Endothelial cell of umbilical vein (primary cell): ENCODE results near the gene BPTF. TPM values are rescaled to one million over a fixed set of nuclear protein-coding genes. Genes with fewer than 3 reads are reported as not detected.

Experiments
- BruUV-seq: library from RNA; stranded (reverse); fragments of 400-500 nt; replicated peaks from 2 replicates; lab custom pipeline; 2021; lab: Mats Ljungman, UMichigan
- CTCF ChIA-PET: fragments of 300-600, 350-600 bp; sonication (Branson Sonifier 250); formaldehyde crosslinking; loops from one replicate; lab custom pipeline; 2021; ENCODE audit warnings: antibody characterized with exemption, inconsistent platforms; lab: Charles Lee
- POLR2A ChIA-PET: fragments of 300-600, 350-600 bp; sonication (Branson Sonifier 250); formaldehyde crosslinking; loops from one replicate; lab custom pipeline; 2021; ENCODE audit warnings: antibody characterized with exemption, inconsistent platforms; lab: Charles Lee
- DNase-seq: peaks from one replicate; pipeline ENCODE4 v3.0.0-alpha.2; 2011; ENCODE audit warnings: low read depth, low spot score
- FAIRE-seq: peaks from 2 replicates; lab custom pipeline; 2011; peaks lifted over from hg19 to GRCh38; lab: Jason Lieb, UNC
- H2AFZ ChIP-seq: 2 replicates; pipeline ENCODE4 v1.6.0; 2012; ENCODE audit warnings: low read depth, low read length, control low read depth, inconsistent platforms
- H3K27ac ChIP-seq: 2 replicates; pipeline ENCODE4 v1.5.1; 2011; ENCODE audit warnings: low read depth, mild to moderate bottlenecking, control low read depth, low read length, moderate library complexity; ENCODE audit not compliant: insufficient read depth
- H3K27me3 ChIP-seq, 2 experiments: 2 replicates each; pipeline versions ENCODE4 v1.6.0 to v1.6.1; 2011; ENCODE audit warnings: low read length in 2 of 2, mixed read lengths in 1 of 2; ENCODE audit not compliant: control insufficient read depth in 2 of 2, insufficient read depth in 2 of 2
- H3K36me3 ChIP-seq, 2 experiments: 2 replicates in 1 of 2; 3 replicates in 1 of 2; pipeline ENCODE4 v1.5.1; 2011; ENCODE audit warnings: low read length in 2 of 2, mild to moderate bottlenecking in 1 of 2, moderate library complexity in 1 of 2; ENCODE audit not compliant: control insufficient read depth in 2 of 2, insufficient read depth in 2 of 2; ENCODE audit errors: extremely low read depth in 1 of 2
- H3K4me1 ChIP-seq: 3 replicates; pipeline ENCODE4 v1.5.1; 2011; ENCODE audit warnings: mild to moderate bottlenecking, low read length; ENCODE audit not compliant: control insufficient read depth, insufficient read depth; ENCODE audit errors: extremely low read depth
- H3K4me2 ChIP-seq: 2 replicates; pipeline ENCODE4 v1.6.1; 2011; ENCODE audit warnings: low read length, control low read depth, mixed read lengths; ENCODE audit not compliant: insufficient read depth
- H3K4me3 ChIP-seq, 3 experiments: fragments of 200-600 bp in 1 of 3; sonication (generic), shearing (Covaris generic) in 1 of 3; replicated peaks in 1 of 3; 2 replicates each; pipeline ENCODE4 v1.5.1; 2011 to 2016; ENCODE audit warnings: control low read depth in 3 of 3, low read length in 3 of 3, mild to moderate bottlenecking in 2 of 3, inconsistent platforms in 1 of 3, low read depth in 1 of 3, moderate library complexity in 1 of 3; ENCODE audit not compliant: insufficient read depth in 1 of 3
- H3K79me2 ChIP-seq: 2 replicates; pipeline ENCODE4 v1.6.0; 2012; ENCODE audit warnings: low read length, inconsistent platforms; ENCODE audit not compliant: control insufficient read depth, insufficient read depth
- H3K9ac ChIP-seq: replicated peaks from 2 replicates; pipeline ENCODE3; 2011; ENCODE audit warnings: low read length, control low read depth; ENCODE audit not compliant: insufficient read depth; ENCODE audit errors: extremely low read depth
- H3K9me1 ChIP-seq: replicated peaks from 3 replicates; pipeline ENCODE4 v1.6.0; 2011; ENCODE audit warnings: mild to moderate bottlenecking, low read length; ENCODE audit not compliant: control insufficient read depth, insufficient read depth; ENCODE audit errors: extremely low read depth
- H3K9me3 ChIP-seq: replicated peaks from 2 replicates; pipeline ENCODE4 v1.5.1; 2012; ENCODE audit warnings: low read length, inconsistent platforms; ENCODE audit not compliant: control insufficient read depth, insufficient read depth
- H4K20me1 ChIP-seq: replicated peaks from 2 replicates; pipeline ENCODE3; 2011; ENCODE audit warnings: mild to moderate bottlenecking, low read length; ENCODE audit not compliant: control insufficient read depth, insufficient read depth; ENCODE audit errors: extremely low read depth
- CTCF ChIP-seq, 2 donors: IDR thresholded peaks; 1 replicate in 1 of 2; 2 replicates in 1 of 2; pipeline ENCODE4 v1.5.1; 2011; ENCODE audit warnings: low read length in 2 of 2, mild to moderate bottlenecking in 2 of 2, moderate library complexity in 2 of 2, control low read depth in 1 of 2, inconsistent platforms in 1 of 2, low read depth in 1 of 2; ENCODE audit not compliant: insufficient read depth in 1 of 2; ENCODE audit errors: extremely low read depth in 1 of 2
- FOS ChIP-seq: IDR thresholded peaks from 2 replicates; pipeline ENCODE4 v1.6.1; 2011; ENCODE audit warnings: mild to moderate bottlenecking, low read length, moderate library complexity, borderline replicate concordance; ENCODE audit not compliant: insufficient read depth
- MAX ChIP-seq: IDR thresholded peaks from 2 replicates; pipeline ENCODE4 v1.6.1; 2011; ENCODE audit not compliant: insufficient read depth, insufficient read length
- MYC ChIP-seq: IDR thresholded peaks from one replicate; pipeline ENCODE4 v1.6.1; 2011; ENCODE audit warnings: mild to moderate bottlenecking, low read depth, low read length
- POLR2A ChIP-seq: IDR thresholded peaks from 2 replicates; pipeline ENCODE4 v1.6.1; 2012; ENCODE audit warnings: low read depth, mild to moderate bottlenecking, control low read depth, low read length
- POLR2AphosphoS5 ChIP-seq: IDR thresholded peaks from 2 replicates; pipeline ENCODE4 v1.6.1; 2012; ENCODE audit warnings: low read depth, mild to moderate bottlenecking, control low read depth, low read length, moderate library complexity; ENCODE audit not compliant: insufficient read depth
- dilution Hi-C: fragments of 300-500 bp; cut with MboI; formaldehyde crosslinking; loops from one replicate; pipeline ENCODE4 v1.15.0; 2019; ENCODE audit warnings: low sequenced_read_pairs; ENCODE audit not compliant: extremely low pct_ligation_motif_present
- intact Hi-C: fragments of 100-400 bp; cut with micrococcal nuclease; formaldehyde crosslinking; loops from one replicate; pipeline ENCODE4 v1.10.0; 2022
- polyA plus RNA-seq, 4 experiments: library from polyadenylated mRNA; depleted of rRNA in 3 of 4; stranded (reverse) in 3 of 4; unstranded in 1 of 4; fragments of >200 nt; gene quantifications; 2 replicates each; pipeline versions ENCODE4 v1.2.1 to v1.2.3, GENCODE V29; 2011 to 2012; ENCODE audit warnings: missing spikeins in 1 of 4
- total RNA-seq: library from RNA; stranded (reverse); gene quantifications from 2 replicates; pipeline ENCODE4 v1.2.3, GENCODE V29; 2021

The BPTF gene
- total and polyA plus RNA-seq, 2 donors (not counting 3 experiments of a cell fraction or from before 2014, with no cell fraction given) = 41.0 to 88.1 TPM

GRCh38 chr17:67834634-67835033 is 9.3 kb downstream of the BPTF start:
- peaks cover 13% of the 10 kb centered on the region for H4K20me1 ChIP-seq
- DNase-seq (no peak), FAIRE-seq (no peak)
- ChIA-PET CTCF (no interaction called here), POLR2A (no interaction called here)
- BruUV-seq = no TSS peak
- H3K27me3 ChIP-seq = no peaks in the 10 kb centered on the region
- H3K79me2 ChIP-seq = peaks cover 90% of the 10 kb centered on the region
- intact Hi-C loops (no loop called here), dilution Hi-C loops (no loop called here)
- H3K9me1 ChIP-seq = no peaks in the 10 kb centered on the region
- no peak overlapping the region for H3K4me2 ChIP-seq
- H2AFZ ChIP-seq = no peak overlapping the region
- no peak overlapping the region for H3K4me3 ChIP-seq
- peaks cover 0 to 2% of the 10 kb centered on the region in 2 experiments for H3K36me3 ChIP-seq
- no peak overlapping the region for H3K9ac ChIP-seq
- H3K4me1 ChIP-seq = no peaks in the 10 kb centered on the region
- H3K27ac ChIP-seq = no peak overlapping the region
- H3K9me3 ChIP-seq = no peaks in the 10 kb centered on the region
- no peak for TF ChIP-seq CTCF (IDR thresholded peaks at IDR 0.05; ENCODE audit: extremely low read depth in 1 of 2, insufficient read depth in 1 of 2, low read depth in 1 of 2, low read length in 2 of 2)
- no peak for TF ChIP-seq POLR2AphosphoS5
- TF ChIP-seq FOS = no peak

GRCh38 chr17:67836205-67836987 is 11.1 kb downstream of the BPTF start:
- DNase-seq = no peak
- H4K20me1 ChIP-seq = peaks cover 11% of the 10 kb centered on the region
- no peaks in the 10 kb centered on the region for H3K9me1 ChIP-seq
- H3K27me3 ChIP-seq = no peaks in the 10 kb centered on the region
- no peak overlapping the region for H3K27ac ChIP-seq
- intact Hi-C loops (no loop called here), dilution Hi-C loops (no loop called here)
- no peak for TF ChIP-seq POLR2A
- TF ChIP-seq MAX = no peak
- TF ChIP-seq CTCF (IDR thresholded peaks at IDR 0.05; ENCODE audit: extremely low read depth in 1 of 2, insufficient read depth in 1 of 2, low read depth in 1 of 2, low read length in 2 of 2) = no peak
- no peak for TF ChIP-seq MYC
- no peak overlapping the region for H3K4me3 ChIP-seq
- BruUV-seq = no TSS peak
- H3K36me3 ChIP-seq = peaks cover 0 to 2% of the 10 kb centered on the region in 2 experiments
- ChIA-PET CTCF (no interaction called here), POLR2A (no interaction called here)
- no peak overlapping the region for H3K4me2 ChIP-seq
- no peaks in the 10 kb centered on the region for H3K9me3 ChIP-seq
- no peak overlapping the region for H3K9ac ChIP-seq
- H2AFZ ChIP-seq = no peak overlapping the region
- no peak for FAIRE-seq
- no peaks in the 10 kb centered on the region for H3K4me1 ChIP-seq
- peaks cover 86% of the 10 kb centered on the region for H3K79me2 ChIP-seq
